ENCODE measurements around the gene CDC42EP4. TPM values are rescaled to one million over a fixed set of nuclear protein-coding genes. Genes with fewer than 3 reads are reported as not detected.

Gene CDC42EP4
- total RNA-seq, 4 donors from 2014 or later, result 33.0 to 94.6 (median 69.7) TPM

DNA sequence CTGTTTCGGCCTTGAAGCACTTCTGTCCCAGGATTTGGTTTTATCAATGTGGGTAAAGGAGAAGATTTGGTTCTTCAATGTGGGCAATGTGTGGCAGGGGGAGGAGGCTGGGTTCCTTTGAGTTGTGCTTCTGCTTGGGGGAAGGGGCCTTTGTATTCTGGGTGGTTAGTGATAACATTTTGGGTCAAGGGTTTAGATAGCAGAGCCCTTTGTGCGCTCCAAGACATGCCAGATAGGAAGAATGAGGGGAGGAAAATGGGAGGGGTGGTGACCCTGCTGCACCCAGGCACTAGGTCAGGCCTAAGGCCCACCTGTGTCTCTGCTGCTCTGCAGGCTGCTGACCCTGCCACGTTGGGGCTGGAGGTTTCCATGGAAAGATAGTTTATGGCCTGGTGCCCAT lies 40.0 kb upstream of the CDC42EP4 start:
- TF ChIP-seq POLR2A (IDR thresholded peaks at IDR 0.05), result no peak
- intact Hi-C loops (cut with DNase I; ENCODE audit: low total_unique reads), result no loop called here
- H3K4me3 ChIP-seq (ENCODE audit: low read depth, poor library complexity, severe bottlenecking), result no peak overlapping the region
- DNase-seq (ENCODE audit: low spot score in 2 of 2), result no peak
- WGBS, 2 donors, result 83 to 89% methylated on average over 3 of the region's 3 CpGs

DNA sequence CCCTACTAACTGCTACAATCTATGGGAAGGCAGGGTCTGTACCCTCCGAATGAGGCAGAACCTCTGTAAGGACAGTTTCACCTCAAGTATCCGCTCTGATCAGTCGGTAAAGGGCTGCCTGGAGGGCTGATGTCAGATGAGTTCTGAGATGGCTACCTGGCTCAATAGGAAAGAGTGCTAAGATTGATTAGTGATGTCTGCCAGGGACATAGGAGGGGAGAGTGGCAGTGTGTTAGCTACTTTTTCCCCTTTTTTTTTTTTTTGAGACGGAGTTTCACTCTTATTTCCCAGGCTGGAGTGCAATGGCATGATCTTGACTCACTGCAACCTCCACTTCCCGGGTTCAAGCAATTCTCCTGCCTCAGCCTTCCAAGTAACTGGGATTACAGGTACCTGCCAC lies 39.1 kb upstream of the CDC42EP4 start:
- no peak for DNase-seq (ENCODE audit: low spot score in 2 of 2)

DNA sequence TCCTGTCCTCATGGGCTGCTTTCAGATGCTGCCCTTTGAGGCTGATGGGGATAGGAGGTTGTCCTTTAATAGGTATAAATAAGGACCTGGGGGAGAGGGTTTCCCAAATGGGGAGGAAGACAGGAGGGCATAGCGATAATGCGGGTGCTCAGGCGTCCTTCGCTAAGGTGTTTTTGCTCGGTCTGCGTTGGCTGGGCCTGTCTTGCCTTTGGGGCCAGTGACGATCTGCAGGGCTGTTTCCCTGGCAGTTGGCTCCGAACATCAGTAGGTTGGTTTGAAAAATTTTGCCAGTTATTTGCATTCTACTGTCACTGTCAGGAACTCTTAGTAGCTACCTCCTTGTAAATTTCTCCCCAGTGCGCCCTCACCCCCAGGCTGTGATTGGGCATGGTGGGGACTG lies 37.8 kb upstream of the CDC42EP4 start:
- TF ChIP-seq, protein P1, sequence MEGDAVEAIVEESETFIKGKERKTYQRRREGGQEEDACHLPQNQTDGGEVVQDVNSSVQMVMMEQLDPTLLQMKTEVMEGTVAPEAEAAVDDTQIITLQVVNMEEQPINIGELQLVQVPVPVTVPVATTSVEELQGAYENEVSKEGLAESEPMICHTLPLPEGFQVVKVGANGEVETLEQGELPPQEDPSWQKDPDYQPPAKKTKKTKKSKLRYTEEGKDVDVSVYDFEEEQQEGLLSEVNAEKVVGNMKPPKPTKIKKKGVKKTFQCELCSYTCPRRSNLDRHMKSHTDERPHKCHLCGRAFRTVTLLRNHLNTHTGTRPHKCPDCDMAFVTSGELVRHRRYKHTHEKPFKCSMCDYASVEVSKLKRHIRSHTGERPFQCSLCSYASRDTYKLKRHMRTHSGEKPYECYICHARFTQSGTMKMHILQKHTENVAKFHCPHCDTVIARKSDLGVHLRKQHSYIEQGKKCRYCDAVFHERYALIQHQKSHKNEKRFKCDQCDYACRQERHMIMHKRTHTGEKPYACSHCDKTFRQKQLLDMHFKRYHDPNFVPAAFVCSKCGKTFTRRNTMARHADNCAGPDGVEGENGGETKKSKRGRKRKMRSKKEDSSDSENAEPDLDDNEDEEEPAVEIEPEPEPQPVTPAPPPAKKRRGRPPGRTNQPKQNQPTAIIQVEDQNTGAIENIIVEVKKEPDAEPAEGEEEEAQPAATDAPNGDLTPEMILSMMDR (IDR thresholded peaks at IDR 0.05), result no peak
- TF ChIP-seq POLR2A (IDR thresholded peaks at IDR 0.05), result no peak
- 91% methylated on average over 9 of the region's 9 CpGs for WGBS, 2 donors
- DNase-seq (ENCODE audit: low spot score in 2 of 2), result no peak
- H3K4me3 ChIP-seq (ENCODE audit: low read depth, poor library complexity, severe bottlenecking), result no peak overlapping the region
- intact Hi-C loops (cut with DNase I; ENCODE audit: low total_unique reads), result no loop called here

More for the DNA sequence above, 39.1 kb upstream of the CDC42EP4 start:
- H3K4me3 ChIP-seq (ENCODE audit: low read depth, poor library complexity, severe bottlenecking), result no peak overlapping the region
- TF ChIP-seq POLR2A (IDR thresholded peaks at IDR 0.05), result no peak
- TF ChIP-seq, protein P1 (IDR thresholded peaks at IDR 0.05), result no peak
- 92 to 94% methylated on average over 5 of the region's 5 CpGs for WGBS, 2 donors
- intact Hi-C loops (cut with DNase I; ENCODE audit: low total_unique reads), result no loop called here

DNA sequence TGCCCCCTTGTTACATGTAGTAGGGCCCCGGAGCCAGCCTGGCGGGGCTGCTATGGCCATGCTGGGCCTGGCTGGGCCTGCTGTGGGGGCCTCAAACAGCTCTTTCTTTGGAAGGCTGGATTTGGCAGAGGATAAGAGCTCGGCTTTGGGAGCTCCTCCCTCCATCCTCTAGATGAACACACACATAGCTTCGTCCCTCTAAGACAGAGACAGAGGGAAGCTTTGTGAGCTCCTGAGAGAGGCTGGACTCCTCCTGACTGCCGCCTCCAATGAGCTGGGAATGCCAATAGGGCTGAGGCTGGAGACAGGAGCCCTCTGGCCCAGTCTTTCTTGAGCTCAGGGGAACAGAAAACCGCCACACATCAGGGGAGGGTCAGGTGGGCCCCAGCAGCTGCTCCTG lies 37.3 kb upstream of the CDC42EP4 start:
- TF ChIP-seq, protein P1 (IDR thresholded peaks at IDR 0.05), result no peak
- TF ChIP-seq POLR2A (IDR thresholded peaks at IDR 0.05), result no peak
- intact Hi-C loops (cut with DNase I; ENCODE audit: low total_unique reads), result no loop called here
- H3K4me3 ChIP-seq (ENCODE audit: low read depth, poor library complexity, severe bottlenecking), result no peak overlapping the region
- no peak for DNase-seq (ENCODE audit: low spot score in 2 of 2)
- WGBS, 2 donors, result 74 to 75% methylated on average over 6 of the region's 6 CpGs

DNA sequence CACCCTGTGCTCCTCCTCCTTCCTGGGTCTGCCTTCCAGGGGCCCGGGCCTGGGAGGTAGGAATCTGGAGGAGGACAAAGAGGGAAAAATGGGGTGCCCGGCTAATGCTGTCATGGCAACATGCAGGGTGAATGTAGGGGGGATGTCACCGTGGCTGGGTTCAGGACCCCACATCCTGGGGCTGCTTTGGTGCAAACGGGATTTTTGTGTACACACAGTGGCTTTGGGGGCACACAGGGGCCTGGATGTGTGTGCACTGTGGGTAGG lies 37.0 kb upstream of the CDC42EP4 start:
- intact Hi-C loops (cut with DNase I; ENCODE audit: low total_unique reads), result no loop called here
- no peak overlapping the region for H3K4me3 ChIP-seq (ENCODE audit: low read depth, poor library complexity, severe bottlenecking)
- 64 to 69% methylated on average over 4 of the region's 4 CpGs for WGBS, 2 donors
- DNase-seq (ENCODE audit: low spot score in 2 of 2), result no peak
- TF ChIP-seq, protein P1 (IDR thresholded peaks at IDR 0.05), result no peak
- TF ChIP-seq POLR2A (IDR thresholded peaks at IDR 0.05), result no peak

DNA sequence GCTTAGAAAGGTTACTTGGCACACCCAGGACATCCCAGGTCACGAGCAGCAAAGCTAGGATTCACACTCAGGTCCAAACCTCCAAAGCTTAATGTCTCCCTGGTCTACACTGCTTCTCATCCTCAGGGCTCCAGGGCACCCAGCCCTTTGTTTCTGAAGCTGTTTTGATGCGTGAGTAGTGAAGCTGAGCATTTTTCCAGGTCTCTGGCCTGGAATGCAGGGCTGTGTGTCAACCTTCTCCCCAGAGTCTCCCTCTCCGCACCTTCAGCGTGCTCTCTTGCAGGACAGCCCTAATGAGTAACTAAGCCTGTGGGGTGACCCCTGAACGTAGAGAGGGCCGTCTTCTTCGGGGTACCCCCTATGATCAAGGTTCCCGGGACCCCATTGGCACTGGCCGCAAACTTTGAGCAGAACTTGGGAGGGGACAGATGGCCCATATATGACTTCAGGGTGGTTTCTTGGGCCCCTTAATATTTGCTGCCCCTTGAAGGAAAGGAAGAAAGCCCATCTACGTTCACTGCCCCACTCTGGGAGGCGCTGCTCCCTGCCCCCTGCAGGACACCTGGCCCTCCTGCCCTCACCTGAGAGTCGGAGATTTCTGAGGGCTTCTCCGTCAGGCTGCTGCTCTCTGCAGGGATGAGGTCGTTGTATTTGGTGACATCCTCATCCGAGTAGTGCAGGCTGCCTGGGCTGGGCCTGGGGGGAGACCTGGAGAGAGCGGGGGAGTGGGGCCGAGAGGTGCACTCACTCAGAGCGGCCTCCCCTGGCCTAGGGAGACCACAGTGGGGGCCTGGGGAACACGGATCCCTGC lies 36.4 kb upstream of the CDC42EP4 start:
- DNase-seq (ENCODE audit: low spot score in 2 of 2), result no peak
- no peak overlapping the region for H3K4me3 ChIP-seq (ENCODE audit: low read depth, poor library complexity, severe bottlenecking)
- WGBS, 2 donors, result 85 to 90% methylated on average over 19 of the region's 19 CpGs
- intact Hi-C loops (cut with DNase I; ENCODE audit: low total_unique reads), result no loop called here
- TF ChIP-seq, protein P1 (IDR thresholded peaks at IDR 0.05), result no peak
- TF ChIP-seq POLR2A (IDR thresholded peaks at IDR 0.05), result no peak
